A549 (cell line): ENCODE measurements around the gene GPRC5D. TPM values are rescaled to one million over a fixed set of nuclear protein-coding genes. Genes with fewer than 3 reads are reported as not detected.

Experiments
- ATAC-seq, 2 experiments: fragments of 200-7000 bp in 1 of 2; fragments of >200 bp in 1 of 2; cut with Nextera tagmentation in 1 of 2; cut with Tn5 transposase in 1 of 2; 3 replicates each; pipeline versions ENCODE4 v1.8.0 to v1.9.1; 2018 to 2020; ENCODE audit warnings: mild to moderate bottlenecking in 1 of 2, moderate library complexity in 1 of 2
- CTCF ChIA-PET: fragments of 300-600 bp; sonication (Branson Sonifier 250); formaldehyde crosslinking; extraction: SDS; loops from one replicate; lab custom pipeline; 2021; ENCODE audit warnings: antibody characterized with exemption, inconsistent platforms; lab: Yijun Ruan, JAX
- POLR2A ChIA-PET: fragments of 350-600 bp; formaldehyde crosslinking; extraction: SDS; loops from one replicate; lab custom pipeline; 2021; ENCODE audit warnings: antibody characterized with exemption, inconsistent platforms; lab: Yijun Ruan, JAX
- DNase-seq, 2 experiments: peaks; one replicate each; pipeline versions ENCODE4 v3.0.0 to v3.0.0-alpha.2; 2011 to 2016; ENCODE audit warnings: low read depth in 1 of 2, low spot score in 1 of 2
- FAIRE-seq: peaks from 2 replicates; lab custom pipeline; 2011; peaks lifted over from hg19 to GRCh38; lab: Jason Lieb, UNC
- H3K27ac ChIP-seq, 2 experiments: fragments of >200 bp; sonication (Bioruptor Twin); formaldehyde crosslinking; 3 replicates each; pipeline ENCODE4 v1.5.1; 2016 to 2017
- H3K4me1 ChIP-seq: fragments of >200 bp; sonication (Bioruptor Twin); formaldehyde crosslinking; 3 replicates; pipeline ENCODE4 v1.6.1; 2016
- H3K4me2 ChIP-seq: fragments of >200 bp; sonication (Bioruptor Twin); formaldehyde crosslinking; 3 replicates; pipeline ENCODE4 v1.6.1; 2016
- H3K4me3 ChIP-seq: fragments of >200 bp; sonication (Bioruptor Twin); formaldehyde crosslinking; 3 replicates; pipeline ENCODE4 v1.5.1; 2016
- H3K9me3 ChIP-seq: fragments of >200 bp; sonication (Bioruptor Twin); formaldehyde crosslinking; 3 replicates; pipeline ENCODE4 v1.6.1; 2016
- BCL3 ChIP-seq: fragments of >200 bp; sonication (Bioruptor Twin); formaldehyde crosslinking; IDR thresholded peaks from 3 replicates; pipeline ENCODE4 v1.6.1; 2016
- CBX2 ChIP-seq: fragments of 200-600 bp; sonication (generic); IDR thresholded peaks from 2 replicates; pipeline ENCODE4 v1.6.1; 2016; ENCODE audit warnings: low read depth, mild to moderate bottlenecking, borderline replicate concordance
- CBX8 ChIP-seq: fragments of 200-600 bp; sonication (generic); IDR thresholded peaks from 2 replicates; pipeline ENCODE4 v1.6.1; 2016
- CHD4 ChIP-seq: fragments of 200-600 bp; sonication (generic); IDR thresholded peaks from 2 replicates; pipeline ENCODE4 v1.6.1; 2016; ENCODE audit warnings: antibody characterized with exemption, mild to moderate bottlenecking, borderline replicate concordance
- E2F6 ChIP-seq: IDR thresholded peaks from 2 replicates; pipeline ENCODE4 v1.6.1; 2012; ENCODE audit warnings: low read depth, borderline replicate concordance
- EHF ChIP-seq: fragments of 250-450 bp; sonication (Bioruptor Pico); IDR thresholded peaks from 2 replicates; pipeline ENCODE4 v1.5.0; 2020; ENCODE audit warnings: mild to moderate bottlenecking
- ELK1 ChIP-seq: fragments of 150-350 bp; IDR thresholded peaks from 2 replicates; pipeline ENCODE4 v1.6.1; 2014; ENCODE audit warnings: low read depth, mild to moderate bottlenecking, low read length
- ESRRA ChIP-seq: fragments of 150-350 bp; IDR thresholded peaks from 2 replicates; pipeline ENCODE4 v1.6.1; 2014; ENCODE audit warnings: mild to moderate bottlenecking, low read length, borderline replicate concordance
- GATA3 ChIP-seq: IDR thresholded peaks from 2 replicates; pipeline ENCODE4 v1.6.1; 2012; ENCODE audit warnings: borderline replicate concordance
- HES2 ChIP-seq: fragments of >200 bp; sonication (Bioruptor Twin); formaldehyde crosslinking; IDR thresholded peaks from 2 replicates; pipeline ENCODE4 v1.6.1; 2016
- HOXB13 ChIP-seq: fragments of 250-450 bp; sonication (Bioruptor Pico); IDR thresholded peaks from 2 replicates; pipeline ENCODE4 v1.5.0; 2020; ENCODE audit warnings: low read depth, mild to moderate bottlenecking, moderate library complexity
- JUN ChIP-seq, 2 experiments: fragments of >200 bp; sonication (Bioruptor Twin); formaldehyde crosslinking; IDR thresholded peaks; 2 replicates in 1 of 2; 3 replicates in 1 of 2; pipeline ENCODE4 v1.6.1; 2016 to 2017
- KDM1A ChIP-seq: fragments of 200-600 bp; sonication (generic); IDR thresholded peaks from 2 replicates; pipeline ENCODE4 v1.6.1; 2016; ENCODE audit warnings: low read depth, mild to moderate bottlenecking
- KDM5A ChIP-seq: fragments of 200-600 bp; sonication (generic); IDR thresholded peaks from 2 replicates; pipeline ENCODE4 v1.6.1; 2016; ENCODE audit warnings: antibody characterized with exemption, mild to moderate bottlenecking
- MAX ChIP-seq: IDR thresholded peaks from 2 replicates; pipeline ENCODE4 v1.6.1; 2012
- MYC ChIP-seq: IDR thresholded peaks from 2 replicates; pipeline ENCODE4 v1.6.1; 2012; ENCODE audit warnings: mild to moderate bottlenecking, inconsistent platforms, low read length, improper control_type of control experiment, borderline replicate concordance
- NR3C1 ChIP-seq: fragments of >200 bp; sonication (Bioruptor Twin); formaldehyde crosslinking; IDR thresholded peaks from 3 replicates; pipeline ENCODE4 v1.6.1; 2017
- POLR2A ChIP-seq: IDR thresholded peaks from 2 replicates; pipeline ENCODE4 v1.6.1; 2012; ENCODE audit warnings: mild to moderate bottlenecking, low read length
- REST ChIP-seq: fragments of 200-600 bp; sonication (generic); IDR thresholded peaks from 2 replicates; pipeline ENCODE4 v1.6.1; 2016; ENCODE audit warnings: antibody characterized with exemption, mild to moderate bottlenecking, moderate library complexity
- SREBF2 ChIP-seq: fragments of 450-650 bp; IDR thresholded peaks from 2 replicates; pipeline ENCODE4 v1.6.1; 2014; ENCODE audit warnings: mild to moderate bottlenecking, moderate library complexity
- TFCP2L1 ChIP-seq: fragments of 250-450 bp; sonication (Bioruptor Pico); IDR thresholded peaks from 2 replicates; pipeline ENCODE4 v1.5.0; 2021; ENCODE audit warnings: mild to moderate bottlenecking
- USF2 ChIP-seq: fragments of 450-650 bp; IDR thresholded peaks from 2 replicates; pipeline ENCODE4 v1.6.1; 2014; ENCODE audit warnings: antibody characterized with exemption
- WGBS: methylation state at CpG from one replicate; pipeline ENCODE4 v1.1.6; 2017; ENCODE audit errors: missing lambda C conversion rate; 5-methylcytosine and 5-hydroxymethylcytosine counted together
- polyA plus RNA-seq, 4 experiments: library from polyadenylated mRNA; depleted of rRNA in 3 of 4; stranded (reverse); fragments of >200 nt; fragmentation: RNase III in 1 of 4; extraction: RNeasy Plus Mini Kit Qiagen cat#74134 plus additional on column Dnase treatment in 1 of 4; gene quantifications; 2 replicates in 3 of 4; 3 replicates in 1 of 4; pipeline ENCODE4 v1.2.3, GENCODE V29; 2011 to 2017

GPRC5D gene
- polyA plus RNA-seq, 2 of the 4 experiments (the other 2 are of a cell fraction): not detected

- H3K4me1 ChIP-seq: peaks cover 15% of the 10 kb centered on the region
- ATAC-seq: peak; percentile 84 to 90
- H3K9me3 ChIP-seq: no peaks in the 10 kb centered on the region
- 3% methylated on average over 8 of the region's 69 CpGs for WGBS
- peak; percentile 90 to 92 for DNase-seq
- TF ChIP-seq BCL3 (peak; percentile 81; the same call in 2 of the 3 replicates), USF2 (no peak), ELK1 (no peak), MAX (peak; percentile 72), TFCP2L1 (CRISPR knock-in tag) (no peak), E2F6 (peak; percentile 38), KDM5A (no peak), POLR2A (peak; percentile 98), HES2 (no peak), MYC (no peak; the same call in 1 of the 2 replicates), HOXB13 (CRISPR knock-in tag) (no peak), EHF (no peak), CBX2 (no peak), SREBF2 (no peak), CBX8 (no peak), JUN (IDR thresholded peaks at IDR 0.05) (peak in 1 of 2 experiments; percentile 91; a peak in 3 of 5 replicates), CHD4 (no peak), NR3C1 (no peak), GATA3 (no peak), ESRRA (no peak), KDM1A (no peak), REST (no peak)
- H3K27ac ChIP-seq: peak within 1 kb of the TSS; percentile 81 to 96
- H3K4me2 ChIP-seq: peak within 1 kb of the TSS; percentile 89
- no peak for FAIRE-seq
- peak within 1 kb of the TSS; percentile 88 for H3K4me3 ChIP-seq
- ChIA-PET POLR2A (no interaction called here), CTCF (interaction anchor here (0.8 to 2.1 kb wide), 3 partner anchors 13 to 212 kb away, joined by 3 to 9 read pairs (median 3); no protein-coding TSS in a partner anchor)
These were observed 48.1 kb upstream of the GPRC5D start, which contains the start of gene HEBP1 for GRCh38 chr12:12999959-13000615. HEBP1 (minus strand) TSS chr12:13000265; CDS start chr12:13000114, 151 bp downstream.
